ENCODE results near the gene GOSR2.

Gene GOSR2

GRCh38 chr17:46895171-46895570, 27.8 kb upstream of the GOSR2 start:
- no peak for TF ChIP-seq CTCF (IDR thresholded peaks at IDR 0.05; ENCODE audit: insufficient read depth, low read length, missing control alignments)
- ChIA-PET POLR2A (no interaction called here), CTCF (interaction anchor here (1.1 kb wide), 1 partner anchor 54 kb away, joined by 3 read pairs; no protein-coding TSS in a partner anchor)
- H3K4me3 ChIP-seq (ENCODE audit: low read depth, low read length) = no peak overlapping the region
- no peak for DNase-seq (ENCODE audit: low read depth, low spot score)

GRCh38 chr17:46896991-46897390, 26.0 kb upstream of the GOSR2 start:
- ChIA-PET POLR2A (no interaction called here), CTCF (interaction anchor here (1.1 kb wide), 1 partner anchor 43 kb away, joined by 3 read pairs; no protein-coding TSS in a partner anchor)
- no peak for DNase-seq (ENCODE audit: low read depth, low spot score)
- TF ChIP-seq CTCF (IDR thresholded peaks at IDR 0.05; ENCODE audit: insufficient read depth, low read length, missing control alignments) = no peak
- no peak overlapping the region for H3K4me3 ChIP-seq (ENCODE audit: low read depth, low read length)

GRCh38 chr17:46898364-46898763, 24.6 kb upstream of the GOSR2 start:
- no peak overlapping the region for H3K4me3 ChIP-seq (ENCODE audit: low read depth, low read length)
- CTCF ChIA-PET = no interaction called here
- POLR2A ChIA-PET = no interaction called here
- DNase-seq (ENCODE audit: low read depth, low spot score) = no peak
- no peak for TF ChIP-seq CTCF (IDR thresholded peaks at IDR 0.05; ENCODE audit: insufficient read depth, low read length, missing control alignments)

GRCh38 chr17:46898860-46899259, 24.1 kb upstream of the GOSR2 start:
- CTCF ChIA-PET = no interaction called here
- POLR2A ChIA-PET = no interaction called here
- DNase-seq (ENCODE audit: low read depth, low spot score) = no peak
- no peak for TF ChIP-seq CTCF (IDR thresholded peaks at IDR 0.05; ENCODE audit: insufficient read depth, low read length, missing control alignments)
- H3K4me3 ChIP-seq (ENCODE audit: low read depth, low read length) = no peak overlapping the region

- CTCF ChIA-PET = interaction anchor here (1.5 kb wide), 1 partner anchor 59 kb away, joined by 3 read pairs; no protein-coding TSS in a partner anchor
Measured at GRCh38 chr17:46901291-46901690, 21.7 kb upstream of the GOSR2 start.

More at GRCh38 chr17:46901291-46901690, 21.7 kb upstream of the GOSR2 start:
- POLR2A ChIA-PET = no interaction called here
- H3K4me3 ChIP-seq (ENCODE audit: low read depth, low read length) = no peak overlapping the region
- no peak for DNase-seq (ENCODE audit: low read depth, low spot score)
- TF ChIP-seq CTCF (IDR thresholded peaks at IDR 0.05; ENCODE audit: insufficient read depth, low read length, missing control alignments) = no peak
